BJ (cell line): ENCODE data around the gene ACR. TPM values are rescaled to one million over a fixed set of nuclear protein-coding genes. Genes with fewer than 3 reads are reported as not detected.

Source experiments
- CTCF ChIA-PET: fragments of 350-600 bp; formaldehyde crosslinking; extraction: SDS; loops from one replicate; lab custom pipeline; 2021; ENCODE audit warnings: antibody characterized with exemption, inconsistent platforms; lab: Yijun Ruan, JAX
- POLR2A ChIA-PET: fragments of 300-600 bp; sonication (Branson Sonifier 250); formaldehyde crosslinking; extraction: SDS; loops from one replicate; lab custom pipeline; 2021; ENCODE audit warnings: antibody characterized with exemption; lab: Charles Lee
- DNase-seq: peaks from one replicate; pipeline ENCODE4 v3.0.0-alpha.2; 2011; ENCODE audit warnings: low read depth
- H3K27me3 ChIP-seq: 2 replicates; pipeline ENCODE4 v1.6.0; 2011; ENCODE audit warnings: low read length; ENCODE audit not compliant: control insufficient read depth, insufficient read depth
- H3K36me3 ChIP-seq: 2 replicates; pipeline ENCODE4 v1.5.1; 2011; ENCODE audit warnings: low read length; ENCODE audit not compliant: control insufficient read depth, insufficient read depth
- H3K4me3 ChIP-seq: 2 replicates; pipeline ENCODE4 v1.5.1; 2011; ENCODE audit warnings: low read depth, mild to moderate bottlenecking, control low read depth, low read length
- polyA plus RNA-seq: library from polyadenylated mRNA; depleted of rRNA; stranded (reverse); fragments of >200 nt; gene quantifications from 2 replicates; pipeline ENCODE4 v1.2.3, GENCODE V29; 2011
- TF ChIP-seq, protein P1 (sequence below): IDR thresholded peaks from 2 replicates; pipeline ENCODE4 v1.5.1; 2011; ENCODE audit warnings: low read depth, mild to moderate bottlenecking, control low read depth, inconsistent platforms, low read length, moderate library complexity; ENCODE audit not compliant: insufficient read depth

Gene ACR
- polyA plus RNA-seq, 1 experiment = 0.12 TPM

DNA sequence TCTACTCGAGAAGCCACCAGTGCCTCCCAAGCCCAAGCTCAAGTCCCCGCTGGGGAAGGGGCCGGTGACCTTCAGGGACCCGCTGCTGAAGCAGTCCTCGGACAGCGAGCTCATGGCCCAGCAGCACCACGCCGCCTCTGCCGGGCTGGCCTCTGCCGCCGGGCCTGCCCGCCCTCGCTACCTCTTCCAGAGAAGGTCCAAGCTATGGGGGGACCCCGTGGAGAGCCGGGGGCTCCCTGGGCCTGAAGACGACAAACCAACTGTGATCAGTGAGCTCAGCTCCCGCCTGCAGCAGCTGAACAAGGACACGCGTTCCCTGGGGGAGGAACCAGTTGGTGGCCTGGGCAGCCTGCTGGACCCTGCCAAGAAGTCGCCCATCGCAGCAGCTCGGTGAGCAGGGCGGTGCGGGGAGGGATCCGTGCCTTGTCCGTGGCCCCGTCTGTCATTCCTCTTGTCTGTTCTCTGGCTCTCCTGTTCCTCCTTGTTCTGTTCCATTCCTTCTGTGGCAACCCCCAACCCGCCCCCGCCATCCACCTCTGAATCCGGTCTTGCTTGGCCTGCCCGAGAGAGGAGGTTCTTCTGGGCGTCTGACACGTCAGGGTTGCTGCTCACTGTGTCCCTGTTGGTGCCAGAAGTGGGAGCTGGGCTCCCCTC, 15.8 kb upstream of the ACR start:
- Histone ChIP-seq H3K27me3 (peaks cover 9% of the 10 kb centered on the region), H3K36me3 (no peaks in the 10 kb centered on the region), H3K4me3 (no peak overlapping the region)
- DNase-seq = no peak
- ChIA-PET CTCF (interaction anchor here (1.2 to 3.0 kb wide), 2 partner anchors 9 to 11 kb away, joined by 3 to 10 read pairs; no protein-coding TSS in a partner anchor), POLR2A (no interaction called here)
- TF ChIP-seq, protein P1, sequence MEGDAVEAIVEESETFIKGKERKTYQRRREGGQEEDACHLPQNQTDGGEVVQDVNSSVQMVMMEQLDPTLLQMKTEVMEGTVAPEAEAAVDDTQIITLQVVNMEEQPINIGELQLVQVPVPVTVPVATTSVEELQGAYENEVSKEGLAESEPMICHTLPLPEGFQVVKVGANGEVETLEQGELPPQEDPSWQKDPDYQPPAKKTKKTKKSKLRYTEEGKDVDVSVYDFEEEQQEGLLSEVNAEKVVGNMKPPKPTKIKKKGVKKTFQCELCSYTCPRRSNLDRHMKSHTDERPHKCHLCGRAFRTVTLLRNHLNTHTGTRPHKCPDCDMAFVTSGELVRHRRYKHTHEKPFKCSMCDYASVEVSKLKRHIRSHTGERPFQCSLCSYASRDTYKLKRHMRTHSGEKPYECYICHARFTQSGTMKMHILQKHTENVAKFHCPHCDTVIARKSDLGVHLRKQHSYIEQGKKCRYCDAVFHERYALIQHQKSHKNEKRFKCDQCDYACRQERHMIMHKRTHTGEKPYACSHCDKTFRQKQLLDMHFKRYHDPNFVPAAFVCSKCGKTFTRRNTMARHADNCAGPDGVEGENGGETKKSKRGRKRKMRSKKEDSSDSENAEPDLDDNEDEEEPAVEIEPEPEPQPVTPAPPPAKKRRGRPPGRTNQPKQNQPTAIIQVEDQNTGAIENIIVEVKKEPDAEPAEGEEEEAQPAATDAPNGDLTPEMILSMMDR = no peak

DNA sequence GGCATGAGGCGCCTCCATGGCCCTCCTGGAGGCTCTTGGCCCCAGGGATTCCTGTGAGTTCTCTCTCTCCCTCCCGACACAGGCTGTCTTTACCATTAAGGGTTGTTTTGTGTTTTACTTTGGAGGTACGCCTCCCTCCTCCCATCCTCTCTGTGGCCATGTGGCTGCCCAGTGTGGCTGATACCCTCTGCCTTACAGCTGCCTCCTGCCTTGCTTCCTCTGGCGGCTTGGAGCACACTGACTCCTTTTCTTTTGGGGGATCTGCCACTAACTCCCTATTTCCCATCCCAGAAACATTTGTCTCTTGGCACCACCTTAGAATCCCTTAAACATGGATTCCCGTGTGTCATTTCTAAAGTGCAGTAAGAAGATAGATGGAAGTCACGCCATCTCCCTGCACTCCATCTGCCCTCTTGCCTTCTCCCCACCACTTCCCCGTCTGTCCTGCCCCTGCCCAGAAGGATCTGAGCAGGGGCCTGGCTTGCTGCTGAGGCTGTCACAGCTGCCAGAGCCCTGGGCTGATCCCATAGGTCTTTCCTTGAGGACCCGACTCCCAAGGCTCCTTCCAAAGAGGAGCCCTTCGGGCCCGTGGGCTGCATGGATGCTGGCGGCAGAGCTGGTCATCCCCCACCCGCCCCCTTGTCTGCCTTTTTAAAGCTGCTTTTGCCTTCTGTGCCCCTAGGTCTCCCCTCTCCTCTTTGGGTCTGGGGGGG, 15.1 kb upstream of the ACR start:
- TF ChIP-seq, protein P1 = no peak
- H3K36me3 ChIP-seq = no peaks in the 10 kb centered on the region
- CTCF ChIA-PET = interaction anchor here (0.7 to 3.0 kb wide), 4 partner anchors 8 to 39 kb away, joined by 3 to 10 read pairs (median 3); no protein-coding TSS in a partner anchor
- no peak for DNase-seq
- peaks cover 7% of the 10 kb centered on the region for H3K27me3 ChIP-seq
- H3K4me3 ChIP-seq = no peak overlapping the region
- POLR2A ChIA-PET = no interaction called here

DNA sequence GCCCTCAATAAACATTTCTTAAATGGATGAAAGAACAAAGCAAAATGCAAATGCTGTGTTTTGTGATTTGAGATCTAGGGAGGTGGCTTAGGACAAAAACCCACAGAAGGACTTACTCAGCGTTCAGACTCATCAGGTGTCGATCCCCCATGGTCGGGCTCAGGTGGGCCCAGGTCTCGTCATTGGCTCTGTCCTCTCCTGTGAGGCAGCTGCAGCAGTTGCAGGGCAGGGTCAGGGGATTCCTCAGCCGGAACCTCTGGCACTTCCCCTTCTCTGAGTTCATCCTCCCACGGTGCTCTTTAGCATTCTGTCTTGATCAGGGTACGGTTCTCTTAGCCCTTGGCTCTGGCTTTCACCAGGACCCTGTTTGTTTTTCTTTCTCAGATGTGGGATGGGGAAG, 14.0 kb upstream of the ACR start:
- TF ChIP-seq, protein P1 = no peak
- POLR2A ChIA-PET = no interaction called here
- DNase-seq = no peak
- CTCF ChIA-PET = interaction anchor here (1.2 kb wide), 1 partner anchor 7 kb away, joined by 3 read pairs; no protein-coding TSS in a partner anchor
- Histone ChIP-seq H3K4me3 (no peak overlapping the region), H3K27me3 (peaks cover 6% of the 10 kb centered on the region; the same call in 1 of the 2 replicates), H3K36me3 (no peaks in the 10 kb centered on the region)

DNA sequence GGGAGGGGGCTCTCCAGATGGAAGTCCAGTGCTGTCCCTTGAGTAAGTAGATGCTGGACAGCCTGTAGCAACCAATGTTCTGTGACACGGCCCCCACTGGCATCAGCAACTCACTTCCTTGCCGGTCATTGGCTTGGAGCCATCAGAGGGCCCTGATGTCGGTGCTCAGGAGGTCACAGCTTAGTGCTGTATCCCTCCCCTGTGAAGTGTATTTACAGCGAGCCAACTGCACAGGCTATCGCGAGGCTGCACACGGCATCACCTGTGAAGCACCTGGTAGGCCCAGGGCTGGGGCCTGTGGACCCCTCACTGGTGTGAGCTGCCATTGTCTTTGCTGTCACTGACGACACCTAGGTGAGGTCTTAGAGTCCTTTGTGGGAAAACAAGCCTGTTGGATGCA, 13.4 kb upstream of the ACR start:
- H3K27me3 ChIP-seq = peaks cover 2% of the 10 kb centered on the region; the same call in 1 of the 2 replicates
- H3K4me3 ChIP-seq = no peak overlapping the region
- H3K36me3 ChIP-seq = no peaks in the 10 kb centered on the region
- CTCF ChIA-PET = interaction anchor here (0.5 kb wide), 1 partner anchor 313 kb away, joined by 3 read pairs; no protein-coding TSS in a partner anchor
- no peak for DNase-seq
- TF ChIP-seq, protein P1 = no peak
- POLR2A ChIA-PET = no interaction called here

DNA sequence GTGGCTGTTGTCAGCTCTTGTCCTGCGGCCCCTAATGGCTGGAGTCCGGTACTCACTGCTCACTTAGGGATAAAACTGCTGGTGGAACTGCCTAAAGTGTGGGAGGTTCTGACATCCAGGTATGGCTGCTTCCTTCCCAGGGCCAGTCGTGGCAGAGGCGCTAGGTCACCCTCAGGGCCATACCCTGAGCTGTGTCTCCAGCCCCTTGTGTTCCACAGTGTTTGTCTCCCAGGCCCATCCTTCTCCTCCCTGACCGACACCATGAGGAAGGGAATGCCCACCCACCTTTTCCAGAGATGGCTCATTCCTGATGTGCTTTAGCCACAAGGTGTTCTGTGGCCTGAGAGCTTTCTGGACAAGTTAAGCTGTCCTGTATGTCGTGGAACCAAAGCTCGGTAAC, 12.4 kb upstream of the ACR start:
- no peak for DNase-seq
- peaks cover 2% of the 10 kb centered on the region; the same call in 1 of the 2 replicates for H3K27me3 ChIP-seq
- TF ChIP-seq, protein P1 = no peak
- ChIA-PET POLR2A (no interaction called here), CTCF (no interaction called here)
- H3K36me3 ChIP-seq = no peaks in the 10 kb centered on the region
- no peak overlapping the region for H3K4me3 ChIP-seq
